ENCODE data around the gene CSNK2B.
A peak's percentile ranks its signal among the peaks of the same experiment; 100 is the strongest.
"Not testable (repeated sequence)": the region's sequence is repeated elsewhere in the genome, so short reads cannot be mapped to it uniquely, and the experiment has no call there.

The CSNK2B gene

DNA sequence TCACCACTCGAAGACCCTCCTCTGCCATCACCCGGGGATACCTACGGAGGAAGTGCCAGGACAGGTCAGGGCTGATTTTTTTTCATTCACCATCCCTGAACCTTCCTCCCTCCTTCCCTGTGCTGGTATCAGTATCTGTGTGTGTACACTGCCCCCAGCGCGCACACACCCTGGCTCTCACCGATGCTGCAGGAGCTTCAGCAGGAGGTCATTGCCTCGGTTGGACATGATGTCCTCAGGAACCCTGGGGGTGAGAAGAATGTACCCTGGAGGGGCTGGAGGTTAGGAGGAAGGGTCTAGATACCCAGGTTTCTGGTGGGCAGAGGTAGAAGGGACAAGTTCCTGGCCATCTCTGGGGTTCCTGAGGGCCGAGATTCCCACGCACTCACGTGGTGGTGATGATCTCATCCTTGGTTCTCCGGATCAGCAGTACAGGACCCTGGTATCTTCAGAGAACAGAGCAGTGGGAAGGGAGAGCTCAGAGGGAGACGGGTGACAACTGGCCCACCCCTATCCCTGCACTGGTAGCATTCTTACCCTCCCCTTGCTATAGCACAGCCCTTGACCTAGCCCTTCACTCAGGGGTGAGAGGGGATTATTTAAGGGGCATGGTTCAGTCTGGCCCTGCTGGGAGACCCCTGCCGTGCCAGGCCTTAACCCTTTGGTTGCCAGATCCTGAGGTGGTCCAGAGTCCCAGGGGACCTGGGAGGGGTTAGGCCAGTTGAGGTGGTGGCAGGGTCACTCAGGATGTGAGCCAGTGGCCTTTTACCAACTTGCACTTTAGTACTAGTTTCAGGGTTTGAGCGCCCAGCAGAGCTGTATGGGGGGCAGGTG, 22.2 kb downstream of the CSNK2B start:
- no peak for DNase-seq (ENCODE audit: low read depth)

DNA sequence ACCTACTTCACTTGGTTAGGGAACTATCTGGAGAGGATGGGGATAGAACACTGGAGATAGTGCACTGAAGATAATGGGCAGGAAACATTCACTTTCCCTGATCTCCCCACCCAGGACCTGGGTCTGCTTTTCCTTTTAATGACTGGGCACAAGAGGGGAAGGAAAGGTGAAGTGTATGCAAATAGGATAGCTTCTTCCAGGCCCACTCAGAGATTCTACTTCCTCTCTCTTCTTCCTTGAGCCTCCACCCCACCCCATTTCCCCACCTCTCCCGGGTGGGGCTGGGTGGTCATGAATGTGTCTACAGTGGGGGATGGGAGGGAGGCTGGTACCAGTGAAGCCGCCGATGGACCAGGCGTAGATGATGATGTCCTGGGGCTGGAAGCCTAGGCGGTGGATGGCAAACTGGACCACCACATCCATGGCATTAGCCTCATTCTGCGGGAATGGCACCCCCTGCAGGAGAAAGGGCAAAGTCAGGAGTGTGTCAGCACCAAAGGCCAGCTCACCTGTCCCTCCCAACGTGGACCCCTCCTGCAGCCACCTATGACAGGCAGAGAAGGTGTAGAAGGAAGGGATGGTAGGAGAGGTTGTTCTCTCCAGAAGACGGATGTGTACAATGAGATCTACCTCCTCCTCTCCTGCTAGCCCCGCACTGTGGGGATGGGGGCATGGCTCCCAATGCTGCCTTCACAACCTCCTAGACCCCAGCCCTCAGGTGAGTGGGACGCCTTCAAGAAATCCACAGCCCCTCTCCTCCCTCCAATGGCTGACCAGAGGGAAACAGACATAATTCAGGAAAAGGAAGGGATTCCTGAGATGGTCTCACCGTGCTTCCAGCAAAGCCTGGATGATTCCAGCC, 23.6 kb downstream of the CSNK2B start:
- no peak for DNase-seq (ENCODE audit: low read depth)

GRCh38 chr6:31690231-31691077, 24.6 kb downstream of the CSNK2B start:
- DNase-seq (ENCODE audit: low read depth), result no peak

GRCh38 chr6:31691078-31691463, 25.2 kb downstream of the CSNK2B start:
- no peak for DNase-seq (ENCODE audit: low read depth)

GRCh38 chr6:31691564-31692108, 25.8 kb downstream of the CSNK2B start:
- DNase-seq (ENCODE audit: low read depth), result no peak

- DNase-seq (ENCODE audit: low read depth), result no peak
These were observed 26.5 kb downstream of the CSNK2B start for GRCh38 chr6:31692353-31692752.

DNA sequence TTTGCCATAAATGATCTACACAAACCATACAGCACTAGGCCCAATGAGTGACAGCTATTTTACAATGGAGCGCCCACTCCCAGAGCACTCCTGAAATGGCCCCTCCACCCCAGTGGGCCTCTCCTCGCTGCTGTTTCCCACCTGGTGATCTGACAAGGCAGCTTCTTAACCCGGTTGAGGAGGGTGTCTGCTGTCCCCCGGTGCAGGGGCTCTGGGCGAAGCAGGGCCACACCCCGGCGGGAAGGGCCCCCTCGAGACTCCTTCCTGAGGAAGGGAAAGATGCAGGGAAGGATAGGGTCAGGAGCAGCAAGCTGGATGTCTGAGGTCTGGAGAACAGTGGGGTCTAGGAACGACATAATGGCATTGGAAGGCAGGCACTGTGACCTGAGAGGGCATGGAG, 27.0 kb downstream of the CSNK2B start:
- no peak for DNase-seq (ENCODE audit: low read depth)

- DNase-seq (ENCODE audit: low read depth), result no peak
These were observed 27.7 kb downstream of the CSNK2B start for GRCh38 chr6:31693535-31693934.

DNA sequence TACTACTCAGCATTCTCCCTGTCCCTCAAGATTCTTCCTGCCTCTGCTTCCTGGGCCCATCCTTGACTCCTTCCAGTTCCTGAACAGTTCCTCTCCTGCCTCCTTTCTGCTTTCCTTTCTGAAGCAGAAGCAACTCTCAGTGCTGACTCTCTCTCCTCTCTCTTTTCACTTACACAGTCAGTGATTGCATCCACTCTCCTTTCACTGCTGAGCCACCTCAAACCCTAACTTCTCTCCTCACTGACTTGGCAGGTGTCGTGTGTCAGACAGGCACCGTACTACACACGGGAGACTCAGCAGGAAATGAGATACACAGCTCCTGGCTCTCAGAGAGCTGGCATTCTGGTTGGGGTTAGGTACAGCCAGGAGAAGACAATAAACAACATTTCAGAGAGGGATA, 31.7 kb downstream of the CSNK2B start:
- no peak for DNase-seq (ENCODE audit: low read depth)

DNA sequence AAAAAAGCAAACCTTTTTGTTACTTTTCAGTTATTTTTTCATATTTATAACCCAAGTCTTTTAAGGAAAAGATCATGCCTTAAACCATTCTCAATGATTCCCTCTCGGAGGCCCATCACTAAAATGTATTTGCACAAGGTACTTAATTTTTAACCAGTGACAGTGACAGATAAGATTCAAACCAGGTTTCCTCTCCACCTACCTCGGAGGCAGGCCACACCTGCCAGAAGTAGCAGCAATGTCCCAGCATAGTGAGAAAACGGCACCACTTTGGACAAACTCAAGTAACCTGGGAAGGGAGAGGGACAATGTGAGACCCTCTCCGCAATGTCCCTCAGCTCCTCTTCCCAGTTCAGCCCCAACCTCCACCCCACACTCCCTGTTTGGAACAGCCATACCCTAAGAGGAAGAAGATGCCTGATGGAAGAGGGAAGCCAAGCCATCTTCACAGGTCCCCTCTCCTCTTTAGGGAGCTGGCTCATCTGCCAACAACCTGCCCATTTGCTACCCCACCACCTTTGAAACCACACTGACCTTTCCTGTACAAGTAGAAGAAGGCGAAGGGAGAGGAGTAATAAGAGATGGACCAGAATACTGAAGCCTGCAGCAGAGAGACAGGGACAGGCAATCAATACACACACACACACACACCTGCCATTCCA, 35.0 kb downstream of the CSNK2B start:
- no peak for DNase-seq (ENCODE audit: low read depth)

GRCh38 chr6:31701666-31702404, 36.0 kb downstream of the CSNK2B start:
- no peak for DNase-seq (ENCODE audit: low read depth)

DNA sequence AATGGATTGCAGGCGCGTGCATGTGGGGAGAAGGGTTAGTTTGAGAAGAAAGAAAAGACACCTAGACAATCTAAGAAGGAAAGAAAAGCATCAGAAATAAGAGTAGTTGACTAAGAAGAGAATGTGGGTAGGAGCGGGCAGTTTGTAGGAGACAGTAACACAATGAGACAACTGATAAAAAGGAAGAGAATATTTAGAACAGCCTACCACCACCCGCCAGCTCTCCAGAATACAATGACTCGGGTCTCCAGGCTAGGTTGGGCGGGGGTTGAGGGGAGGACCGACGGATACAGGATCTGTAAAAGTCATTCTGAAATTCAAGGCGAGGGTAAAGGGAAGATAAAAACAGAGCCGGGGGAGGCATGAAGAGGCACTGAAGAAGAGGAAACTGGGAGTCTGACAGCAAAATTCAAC, 36.5 kb downstream of the CSNK2B start:
- DNase-seq (ENCODE audit: low read depth), result no peak

- DNase-seq (ENCODE audit: low read depth), result peak; percentile 97
These were observed 37.2 kb downstream of the CSNK2B start, which contains the start of gene ABHD16A for GRCh38 chr6:31702819-31703716. Gene ABHD16A (minus strand): TSS chr6:31703324. CDS start chr6:31703281, 43 bp downstream.

- DNase-seq (ENCODE audit: low read depth), result no peak
These were observed 40.1 kb downstream of the CSNK2B start for GRCh38 chr6:31705931-31706330.

DNA sequence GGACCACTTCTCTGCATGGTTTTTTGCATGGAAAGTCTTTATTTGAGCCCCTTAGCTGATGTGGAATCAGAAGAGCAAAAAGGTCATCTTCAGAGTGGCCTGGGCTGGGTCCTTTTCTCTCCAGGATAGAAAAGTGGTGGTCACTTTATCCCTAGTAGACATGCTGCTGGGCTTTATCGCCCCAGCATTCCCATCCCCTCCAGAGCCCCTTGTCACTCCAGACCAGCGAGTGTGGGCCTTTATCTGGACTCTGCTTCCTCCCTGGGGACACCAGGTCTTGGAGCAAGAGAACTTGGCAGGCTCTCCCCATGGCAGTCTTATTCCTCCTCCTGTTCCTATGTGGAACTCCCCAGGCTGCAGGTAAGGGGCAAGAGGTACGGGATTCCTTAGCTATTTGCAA, 40.7 kb downstream of the CSNK2B start, which contains the start of gene LY6G6F:
Gene LY6G6F (plus strand): TSS at position 268 of the 400 bp plus-strand sequence. CDS start 41 bp downstream, at position 309.
- DNase-seq (ENCODE audit: low read depth), result no peak

GRCh38 chr6:31707701-31708100, 41.8 kb downstream of the CSNK2B start:
- DNase-seq (ENCODE audit: low read depth), result no peak

DNA sequence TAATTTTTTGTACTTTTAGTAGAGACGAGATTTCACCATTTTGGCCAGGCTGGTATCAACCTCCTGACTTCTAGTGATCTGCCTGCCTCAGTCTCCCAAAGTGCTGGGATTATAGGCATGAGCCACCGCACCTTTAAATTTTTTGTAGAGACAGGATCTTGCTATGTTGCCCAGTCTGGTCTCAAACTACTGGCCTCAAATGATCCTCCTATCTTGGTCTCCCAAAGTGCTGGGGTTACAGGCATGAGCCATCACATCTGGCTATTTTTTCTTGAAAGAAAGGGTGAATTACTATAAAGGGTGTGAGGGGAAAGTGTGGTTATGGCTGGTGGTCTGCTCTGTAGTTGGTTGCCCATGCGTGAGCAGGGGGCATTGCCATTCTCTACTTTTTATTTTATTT, 42.3 kb downstream of the CSNK2B start:
- no peak for DNase-seq (ENCODE audit: low read depth)

DNA sequence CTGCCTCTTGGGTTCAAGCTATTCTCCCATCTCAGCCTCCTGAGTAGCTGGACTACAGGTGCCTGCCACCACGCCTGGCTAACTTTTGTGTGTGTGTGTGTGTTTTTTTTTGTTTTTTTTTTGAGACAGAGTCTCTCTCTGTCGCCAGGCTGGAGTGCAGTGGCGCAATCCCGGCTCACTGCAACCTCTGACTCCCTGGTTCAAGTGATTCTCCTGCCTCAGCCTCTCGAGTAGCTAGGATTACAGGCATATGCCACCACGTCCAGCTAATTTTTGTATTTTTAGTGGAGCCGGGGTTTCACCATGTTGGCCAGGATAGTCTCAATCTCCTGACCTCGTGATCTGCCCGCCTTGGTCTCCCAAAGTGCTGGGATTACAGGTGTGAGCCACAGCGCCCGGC, 43.3 kb downstream of the CSNK2B start:
- DNase-seq (ENCODE audit: low read depth), result not testable (repeated sequence)

DNA sequence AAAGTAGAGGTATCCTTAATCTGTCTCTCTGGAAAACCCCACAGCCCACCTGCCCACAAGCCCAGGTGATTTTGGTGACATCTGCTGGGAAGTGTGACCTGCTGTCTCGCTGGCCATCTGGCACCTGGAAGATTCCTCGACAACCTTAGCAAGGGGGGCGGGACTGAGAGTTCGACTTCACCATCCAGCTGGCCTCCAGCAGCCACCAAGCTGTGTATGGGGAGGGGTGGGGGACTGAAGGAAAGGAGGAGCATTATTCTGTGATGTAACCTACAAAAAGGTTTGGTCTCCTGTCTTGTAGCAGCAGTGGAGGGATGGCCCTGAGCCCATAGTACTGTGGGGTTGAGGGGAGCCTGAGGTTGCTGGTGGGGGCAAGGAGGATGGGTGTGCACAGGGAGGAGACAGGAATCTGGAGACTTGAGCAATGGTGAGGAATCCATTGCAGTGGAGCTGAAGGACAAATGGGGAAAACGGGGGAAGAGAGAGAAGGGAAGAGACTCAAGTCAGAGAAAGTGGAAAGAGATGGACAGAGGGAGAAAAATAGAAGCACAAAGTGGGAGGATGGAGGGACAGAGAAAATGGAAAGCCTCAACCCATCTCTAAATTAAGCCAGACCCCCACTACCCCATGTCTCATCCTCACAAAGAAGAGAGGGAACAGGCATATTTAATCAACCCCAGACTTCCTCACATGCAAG, 44.8 kb downstream of the CSNK2B start:
- DNase-seq (ENCODE audit: low read depth), result no peak

Measured in fibroblast of the conjunctiva (primary cell).